GM21723 (cell line): Measurements from ENCODE around the gene NDST4.
"Not testable (repeated sequence)": the region's sequence is repeated elsewhere in the genome, so short reads cannot be mapped to it uniquely, and the experiment has no call there.

Source experiments
- ATAC-seq: cut with Tn5 transposase; IDR thresholded peaks from one replicate; pipeline ENCODE4 v1.9.1; 2021; ENCODE audit warnings: mild to moderate bottlenecking, moderate library complexity; ENCODE audit not compliant: unreplicated experiment

The NDST4 gene

DNA sequence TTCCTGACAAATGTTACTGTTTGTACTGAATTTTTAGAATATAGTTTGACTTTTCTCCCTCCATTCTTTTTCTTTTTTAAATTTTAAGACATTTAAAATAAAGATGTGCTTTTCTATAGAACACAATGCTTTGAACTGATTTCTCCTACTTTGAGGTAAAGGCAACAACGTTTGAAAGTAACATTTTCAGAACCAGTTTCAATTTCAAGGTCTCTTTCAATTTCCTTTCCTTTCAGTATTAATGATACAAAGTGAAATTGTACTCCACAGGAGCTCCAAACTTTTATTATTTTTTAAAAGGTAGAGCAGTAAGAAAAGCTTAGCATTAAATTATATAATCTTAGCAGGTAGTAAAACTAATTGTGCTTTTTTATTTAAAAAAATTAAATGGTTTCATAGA is 54.9 kb downstream of the NDST4 start:
- no peak for ATAC-seq

- ATAC-seq: no peak
Measured at GRCh38 chr4:115054836-115055235, 58.6 kb downstream of the NDST4 start.

DNA sequence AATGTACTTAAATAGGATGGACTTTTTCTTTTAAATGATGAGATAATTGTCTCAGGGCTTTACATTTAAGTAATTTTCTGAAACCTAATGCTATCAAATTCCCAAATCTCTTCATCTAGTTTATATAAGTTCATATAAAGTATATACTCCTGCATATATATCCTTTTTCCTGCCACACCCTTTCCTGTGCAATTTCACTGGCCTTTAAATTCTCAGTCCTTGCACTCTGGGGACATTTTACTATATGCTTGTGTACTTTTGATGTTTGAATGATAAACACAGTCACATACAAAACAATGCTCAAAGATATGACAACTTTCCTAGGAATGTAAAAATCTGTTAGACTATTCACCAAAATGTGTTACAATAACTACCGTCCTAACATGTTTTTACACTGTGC is 60.1 kb downstream of the NDST4 start:
- ATAC-seq: no peak

DNA sequence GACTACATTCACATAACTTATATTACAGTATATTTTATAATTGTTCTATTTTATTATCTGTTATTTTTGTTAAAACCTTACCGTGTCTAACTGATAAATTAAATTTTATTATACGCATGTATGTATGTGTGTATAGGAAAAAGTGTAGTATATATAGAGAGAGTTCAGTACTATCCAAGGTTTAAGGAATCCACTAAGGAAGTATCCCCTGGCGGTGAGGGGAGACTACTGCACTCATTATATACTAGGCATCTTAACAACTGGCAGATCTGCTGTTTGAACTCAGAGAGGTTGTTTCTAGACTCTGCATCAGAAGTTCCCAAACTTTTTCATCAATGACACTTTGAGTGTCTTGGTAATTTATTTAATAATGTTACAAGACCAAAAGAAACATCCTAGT is 70.9 kb downstream of the NDST4 start:
- no peak for ATAC-seq

GRCh38 chr4:115030281-115030680 is 83.1 kb downstream of the NDST4 start:
- ATAC-seq: no peak

DNA sequence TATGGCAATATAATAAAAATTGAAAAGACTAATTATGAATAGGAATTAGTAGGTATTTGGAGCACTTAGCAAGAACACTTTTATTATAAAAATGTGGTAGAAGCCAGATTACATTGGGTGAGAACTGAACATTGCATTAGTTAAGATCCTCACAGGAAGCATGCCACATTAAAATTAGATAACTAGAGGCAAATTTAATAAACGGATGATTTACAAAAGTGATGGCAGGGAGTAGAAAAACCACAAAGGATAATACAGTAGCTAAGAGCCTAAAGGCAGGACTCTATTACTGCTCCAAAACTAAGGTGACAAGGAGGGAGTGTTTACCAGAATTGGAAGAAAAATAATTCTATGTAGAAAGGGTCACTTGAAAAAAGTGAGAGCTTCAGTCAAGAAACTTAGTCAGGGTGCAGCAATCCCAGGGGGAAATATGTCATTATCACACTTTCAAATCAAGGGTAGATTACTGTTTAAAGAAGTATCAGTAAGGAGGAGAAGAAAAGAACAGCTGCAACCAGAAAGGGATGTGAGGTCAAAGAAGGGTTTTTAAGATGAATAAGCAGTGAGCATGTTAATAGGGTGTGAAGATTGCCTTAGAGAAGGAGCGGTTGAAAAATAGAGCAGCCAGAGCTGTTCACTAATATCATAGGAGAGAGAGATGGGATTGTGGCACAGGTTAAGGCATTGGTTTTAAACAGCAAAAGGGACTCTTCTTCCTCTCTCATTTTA is 84.6 kb downstream of the NDST4 start:
- ATAC-seq: no peak

GRCh38 chr4:114999880-115000279 is 113.5 kb downstream of the NDST4 start:
- no peak for ATAC-seq

- no peak for ATAC-seq
Measured at GRCh38 chr4:114998316-114998715, 115.1 kb downstream of the NDST4 start.

DNA sequence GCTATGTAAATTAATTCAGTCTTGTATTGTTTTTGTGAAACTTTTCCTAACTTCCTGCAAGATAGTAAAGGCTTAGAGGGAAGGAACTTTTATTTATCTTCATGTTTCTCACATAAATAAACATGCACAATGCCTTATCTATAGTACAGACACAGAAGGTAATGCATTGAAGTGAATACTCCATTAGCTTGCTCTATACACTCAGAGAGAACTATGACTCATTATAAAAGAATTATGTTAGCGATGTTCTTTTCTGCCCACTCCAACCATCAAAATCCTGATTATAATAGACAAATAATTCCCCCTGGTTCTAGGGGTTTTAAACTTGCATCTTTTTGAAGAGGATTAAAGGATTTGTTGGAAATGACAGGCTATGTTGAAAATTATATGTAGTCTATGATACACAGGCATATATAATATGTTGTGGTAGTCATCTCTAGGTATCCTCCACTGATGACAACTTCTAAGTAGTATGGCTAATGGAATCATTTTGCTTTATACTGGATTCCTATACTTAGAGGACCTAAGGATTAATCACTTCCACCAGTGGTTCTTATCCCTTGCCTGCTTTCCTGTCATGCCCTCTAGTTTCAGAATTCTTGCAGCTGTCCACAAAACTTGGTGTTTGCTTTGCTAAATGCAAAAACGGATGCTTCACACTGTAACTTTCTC is 115.7 kb downstream of the NDST4 start:
- ATAC-seq: no peak

GRCh38 chr4:114986133-114986532 is 127.3 kb downstream of the NDST4 start:
- ATAC-seq: no peak

DNA sequence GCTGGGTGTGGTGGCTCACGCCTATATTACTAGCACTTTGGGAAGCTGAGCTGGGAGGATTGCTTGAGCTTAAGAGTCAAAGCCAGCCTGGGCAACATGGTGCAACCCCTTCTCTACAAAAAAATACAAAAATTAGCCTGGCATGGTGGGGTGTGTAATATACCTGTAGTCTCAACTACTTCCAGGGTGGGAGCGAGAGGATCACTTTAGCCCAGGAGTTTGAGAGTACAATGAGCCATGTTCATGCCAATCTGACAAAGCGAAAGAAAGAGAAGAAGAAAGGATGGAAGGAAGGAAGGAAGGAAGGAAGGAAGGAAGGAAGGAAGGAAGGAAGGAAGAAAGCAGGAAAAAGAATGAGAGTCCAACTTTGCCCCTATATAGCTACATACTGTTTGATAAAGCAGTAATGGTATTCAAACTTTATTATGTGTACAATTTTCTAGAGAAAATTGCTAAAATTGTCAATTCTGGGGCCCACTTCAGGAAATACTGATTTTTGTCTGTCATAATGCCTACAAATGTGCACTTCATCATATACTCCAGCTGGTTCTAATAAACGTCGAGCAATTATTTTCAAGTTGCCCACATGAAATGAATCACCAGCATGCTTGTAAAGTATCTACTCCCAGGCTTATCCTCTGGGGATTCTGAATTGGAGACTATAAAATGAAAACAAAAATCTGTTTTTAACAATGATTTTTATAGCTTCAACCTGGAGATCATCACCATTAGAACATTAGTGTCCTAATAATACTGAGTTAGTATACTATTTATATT is 132.3 kb downstream of the NDST4 start:
- ATAC-seq: no peak

DNA sequence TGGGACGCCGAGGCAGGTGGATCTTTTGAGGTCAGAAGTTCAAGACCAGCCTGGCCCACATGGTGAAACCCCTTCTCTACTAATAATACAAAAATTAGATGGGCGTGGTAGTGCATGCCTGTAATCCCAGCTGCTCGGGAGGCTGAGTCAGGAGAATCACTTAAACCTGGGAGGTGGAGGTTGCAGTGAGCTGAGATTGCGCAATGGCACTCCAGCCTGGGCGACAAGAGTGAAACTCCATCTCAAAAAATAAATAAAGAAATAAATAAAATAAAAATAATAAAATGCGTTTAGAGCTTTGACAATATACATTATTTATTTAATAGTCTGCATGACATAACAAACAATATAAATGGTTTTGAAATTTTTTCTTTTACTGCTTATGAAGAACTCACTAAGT is 133.0 kb downstream of the NDST4 start:
- not testable (repeated sequence) for ATAC-seq

DNA sequence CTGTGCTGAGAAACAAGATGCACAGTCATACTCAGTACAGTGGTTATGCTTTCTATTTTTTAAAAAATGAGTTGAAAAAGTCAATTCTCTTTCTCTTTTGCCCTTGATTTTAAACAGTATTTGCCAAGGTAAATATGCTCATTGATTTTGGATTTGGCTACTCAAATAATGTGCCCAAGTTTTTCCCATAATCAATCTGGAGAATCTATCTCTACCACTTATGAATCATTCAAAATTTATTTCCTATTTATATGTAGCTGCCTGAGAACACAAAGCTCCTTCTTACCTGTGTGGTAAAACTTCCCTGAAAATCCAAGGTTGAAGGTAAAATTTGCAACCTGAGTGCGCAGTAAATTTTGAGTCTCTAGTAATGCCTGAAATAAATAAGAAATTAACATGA is 136.5 kb downstream of the NDST4 start:
- ATAC-seq: no peak

GRCh38 chr4:114964026-114964425 is 149.4 kb downstream of the NDST4 start:
- ATAC-seq: no peak

- ATAC-seq: no peak
Measured at GRCh38 chr4:114945616-114946015, 167.8 kb downstream of the NDST4 start.

GRCh38 chr4:114941503-114941902 is 171.9 kb downstream of the NDST4 start:
- no peak for ATAC-seq

DNA sequence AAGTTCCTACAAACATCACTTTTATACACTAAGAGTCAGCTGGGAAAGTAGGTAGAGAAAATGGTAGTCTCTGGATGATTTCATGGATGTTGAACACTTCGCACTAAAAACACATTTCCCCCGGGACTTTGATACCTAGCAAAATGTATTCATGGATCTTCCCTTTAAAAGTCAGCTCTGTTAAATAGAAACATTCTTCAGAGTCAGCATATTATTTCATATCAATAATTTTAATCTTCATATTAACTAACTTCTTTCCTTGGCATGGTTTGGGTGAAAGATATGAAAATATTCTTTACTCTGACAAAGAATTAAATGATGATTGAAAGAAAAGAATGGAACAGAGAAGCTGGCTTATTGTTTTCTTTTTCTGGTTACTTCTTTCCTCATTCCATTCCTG is 185.5 kb downstream of the NDST4 start:
- no peak for ATAC-seq

GRCh38 chr4:114926583-114926982 is 186.8 kb downstream of the NDST4 start:
- ATAC-seq: no peak

DNA sequence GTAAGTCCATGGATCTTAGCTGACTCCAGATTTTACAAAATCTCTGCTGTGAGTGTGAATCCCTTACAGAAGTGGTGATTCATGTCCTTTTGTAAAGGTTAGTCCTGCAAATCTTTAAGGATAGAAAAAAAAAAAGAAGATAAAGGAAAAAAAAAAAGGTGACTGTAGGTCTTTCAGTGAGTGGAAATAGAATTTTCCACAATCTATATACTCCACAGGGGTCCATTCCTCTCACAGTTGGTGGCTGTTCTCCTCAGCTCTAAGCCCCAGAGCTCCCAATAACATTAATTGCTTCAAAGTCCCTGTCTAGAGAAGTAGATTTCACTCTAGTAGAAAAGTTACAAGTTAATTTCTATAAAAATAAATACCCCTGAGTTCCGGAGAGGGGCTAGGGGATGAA is 189.1 kb downstream of the NDST4 start:
- ATAC-seq: no peak

DNA sequence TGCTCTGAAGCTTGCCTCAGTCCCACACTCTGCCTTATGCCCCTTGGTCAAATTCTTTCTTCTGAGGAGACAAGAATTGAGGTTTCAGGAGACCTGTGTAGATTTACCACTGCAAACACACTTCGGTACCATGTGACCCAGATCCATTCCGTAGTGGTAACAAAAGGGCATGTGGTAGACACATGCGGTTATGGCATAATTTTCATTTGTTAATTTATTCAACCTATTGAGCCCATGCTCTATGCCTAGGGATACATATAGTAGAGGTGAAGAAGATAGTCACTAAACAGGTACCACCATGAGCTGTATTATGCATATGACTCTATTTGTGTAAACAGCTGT is 190.9 kb downstream of the NDST4 start:
- ATAC-seq: no peak

GRCh38 chr4:114921790-114922591 is 191.4 kb downstream of the NDST4 start:
- ATAC-seq: no peak
